ENCODE data around the gene EIF4EBP2.

Gene EIF4EBP2

DNA sequence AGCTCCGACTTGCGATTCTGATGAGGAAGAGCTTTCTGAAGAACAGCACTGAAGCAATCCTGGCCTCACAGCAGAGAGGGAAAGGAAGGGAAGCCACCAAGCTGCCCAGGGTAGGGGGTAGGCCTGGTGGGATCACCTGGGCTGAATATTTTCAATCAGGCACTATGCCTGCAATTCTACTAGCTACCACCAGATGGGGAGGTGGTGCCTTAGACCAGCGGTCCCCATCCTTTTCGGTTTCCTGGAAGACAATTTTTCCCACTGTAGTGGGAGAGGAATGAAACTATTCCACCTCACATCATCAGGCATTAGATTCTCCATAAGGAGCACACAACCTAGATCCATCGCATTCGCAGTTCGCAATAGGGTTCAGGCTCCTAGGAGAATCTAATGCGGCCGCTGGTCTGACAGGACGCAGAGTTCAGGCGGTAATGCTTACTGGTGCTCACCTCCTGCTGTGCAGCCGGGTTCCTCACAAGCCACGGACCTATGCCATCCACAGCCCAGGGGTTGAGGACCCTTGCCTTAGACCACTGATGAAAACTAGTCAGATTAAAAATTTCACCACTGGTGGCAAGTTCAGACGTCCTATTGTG lies 24.3 kb upstream of the EIF4EBP2 start:
- peak; percentile 30 for DNase-seq (ENCODE audit: low spot score)

DNA sequence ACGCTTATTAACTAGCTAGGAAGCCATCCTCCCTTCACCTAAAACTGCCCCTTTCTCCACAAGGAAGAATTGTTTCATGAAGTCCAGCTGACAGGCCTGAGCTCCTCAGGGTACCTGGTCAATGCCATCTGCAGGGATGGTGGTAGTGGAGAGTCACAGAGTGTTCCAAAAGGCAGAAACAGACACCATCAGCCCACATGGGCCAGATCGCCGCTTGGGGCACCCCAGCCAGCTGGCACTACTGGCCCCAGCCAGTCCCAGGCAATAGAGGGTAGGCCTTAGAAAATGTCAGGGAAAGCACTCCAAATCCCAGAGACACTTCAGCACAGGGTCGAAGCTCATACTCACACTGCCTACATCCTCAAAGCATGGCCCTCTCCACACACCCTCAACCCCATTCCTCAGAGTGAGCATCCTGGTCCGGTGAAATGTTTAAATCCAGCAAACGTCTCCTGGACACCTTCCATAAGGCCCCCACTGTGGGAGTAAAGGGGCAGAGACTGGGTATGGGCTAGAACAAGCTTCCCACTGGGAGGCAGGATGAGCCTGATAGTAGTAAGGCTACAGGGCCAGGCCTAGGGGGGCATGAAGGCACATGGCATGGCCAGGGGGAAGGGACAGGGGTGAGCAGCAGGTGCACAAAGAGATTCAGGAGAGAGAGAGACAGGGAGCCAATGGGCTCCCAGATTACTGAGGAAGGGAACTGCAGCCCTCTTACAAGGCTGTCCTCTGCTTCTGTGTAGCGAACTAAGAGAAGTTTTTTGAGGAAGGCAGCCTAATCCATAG lies 23.4 kb upstream of the EIF4EBP2 start:
- no peak for DNase-seq (ENCODE audit: low spot score)

DNA sequence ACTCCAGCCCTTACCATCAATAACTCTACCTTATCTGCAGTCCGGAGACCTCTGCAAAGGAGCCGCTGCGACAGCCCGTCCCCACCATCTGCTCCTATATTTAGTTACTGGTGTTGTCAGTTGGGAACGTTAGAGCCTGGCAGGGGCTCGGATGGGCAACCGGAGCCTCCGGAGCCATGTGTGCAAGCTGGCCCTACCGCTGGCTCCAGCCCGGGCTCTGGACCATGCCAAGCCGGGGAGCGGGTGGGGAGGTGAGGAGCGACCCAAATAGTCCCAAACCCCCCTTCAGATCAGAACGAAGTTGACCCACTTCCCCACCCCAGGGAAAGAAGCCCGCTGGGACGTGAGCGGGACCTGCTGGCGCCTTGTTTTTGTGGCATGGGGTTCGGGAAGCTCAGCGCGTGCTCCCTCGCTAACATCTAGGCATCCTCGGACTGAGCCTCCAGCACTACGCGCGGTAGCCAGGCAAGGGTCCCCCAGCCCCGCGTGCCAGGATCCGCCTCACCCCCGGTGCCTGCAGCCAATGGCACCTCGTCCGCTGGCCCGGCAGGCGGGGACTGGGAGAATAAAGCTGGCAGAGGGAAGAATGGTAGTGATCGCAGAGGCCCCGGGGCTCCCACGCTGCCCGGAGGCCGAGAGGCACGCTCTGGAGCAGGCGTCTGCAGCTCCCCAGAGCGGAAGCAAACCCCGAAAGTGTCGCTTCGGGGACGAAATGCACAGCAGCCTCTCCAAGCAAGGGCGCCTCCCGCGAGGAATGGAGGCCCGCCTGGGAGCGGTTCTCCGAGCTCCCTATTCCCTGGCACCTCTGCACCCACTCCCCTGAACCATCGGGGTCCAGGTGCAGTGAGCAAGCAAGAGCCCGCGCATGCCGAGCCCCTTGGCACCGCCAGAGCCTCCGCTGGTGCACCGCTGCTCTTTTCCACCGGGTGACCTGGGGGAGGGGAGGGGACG lies 22.2 kb upstream of the EIF4EBP2 start:
- peak; percentile 32 for DNase-seq (ENCODE audit: low spot score)

GRCh38 chr10:70391654-70392053 lies 12.3 kb upstream of the EIF4EBP2 start:
- DNase-seq (ENCODE audit: low spot score), result no peak

DNA sequence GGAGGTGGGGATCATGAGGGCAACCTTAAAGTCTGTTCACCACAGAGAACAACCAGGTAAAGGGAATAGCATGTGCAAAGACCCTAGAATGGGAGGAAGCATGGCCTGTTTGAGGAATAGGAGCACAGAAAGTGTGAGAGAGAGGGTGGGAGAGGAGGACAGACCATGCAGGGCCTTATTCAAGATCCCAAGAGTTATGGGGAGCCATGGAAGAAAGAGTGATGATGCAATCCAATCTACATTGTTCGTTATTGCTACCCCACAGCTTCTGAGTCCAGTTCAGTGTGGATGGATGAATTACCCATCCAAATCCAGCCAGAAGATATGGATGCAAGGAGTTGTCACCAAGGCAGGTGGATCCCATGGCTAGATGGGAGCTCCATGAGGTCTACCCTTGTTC lies 7.8 kb upstream of the EIF4EBP2 start:
- no peak for DNase-seq (ENCODE audit: low spot score)

GRCh38 chr10:70399177-70399576 lies 4.8 kb upstream of the EIF4EBP2 start:
- no peak for DNase-seq (ENCODE audit: low spot score)

DNA sequence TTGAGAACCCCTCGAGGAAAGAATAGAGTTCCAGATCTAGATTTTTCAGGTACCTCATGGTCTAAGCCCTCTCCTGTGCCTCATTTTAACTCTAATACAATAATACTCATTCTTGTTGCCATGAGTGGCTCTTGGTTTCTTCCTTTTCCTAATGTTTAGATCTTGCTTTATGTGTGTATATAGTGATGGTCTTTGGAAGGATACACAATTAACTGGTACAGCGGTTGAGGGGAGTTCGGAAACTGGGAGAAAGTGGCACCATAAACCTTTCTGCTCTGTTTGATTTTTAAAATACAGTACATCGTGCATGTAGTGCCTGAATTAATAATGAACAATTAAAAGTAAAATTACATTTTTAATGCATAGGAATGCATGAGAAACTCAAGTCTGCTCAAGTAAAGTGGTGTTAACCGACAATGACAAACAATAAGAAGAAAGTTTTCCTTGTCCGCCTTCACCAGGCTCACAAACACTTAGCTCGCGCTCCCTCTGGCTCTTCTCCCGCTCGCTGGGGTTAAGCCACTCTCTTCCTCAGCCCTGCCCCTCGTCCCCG lies 386 bp upstream of the EIF4EBP2 start:
- DNase-seq (ENCODE audit: low spot score), result no peak

DNA sequence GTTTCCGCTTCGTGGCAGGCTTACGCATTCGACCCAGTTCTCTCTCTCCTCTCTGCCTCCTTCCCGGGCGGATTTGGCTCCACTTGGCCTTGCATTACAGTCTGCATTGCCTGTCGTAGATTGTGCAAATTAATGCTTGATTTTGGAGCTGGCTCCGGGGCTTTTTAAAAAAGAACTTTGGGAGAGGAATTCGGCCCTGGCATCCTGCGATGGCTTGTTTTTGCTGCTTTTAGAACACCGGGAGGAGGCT lies 767 bp downstream of the EIF4EBP2 start:
- DNase-seq (ENCODE audit: low spot score), result no peak

DNA sequence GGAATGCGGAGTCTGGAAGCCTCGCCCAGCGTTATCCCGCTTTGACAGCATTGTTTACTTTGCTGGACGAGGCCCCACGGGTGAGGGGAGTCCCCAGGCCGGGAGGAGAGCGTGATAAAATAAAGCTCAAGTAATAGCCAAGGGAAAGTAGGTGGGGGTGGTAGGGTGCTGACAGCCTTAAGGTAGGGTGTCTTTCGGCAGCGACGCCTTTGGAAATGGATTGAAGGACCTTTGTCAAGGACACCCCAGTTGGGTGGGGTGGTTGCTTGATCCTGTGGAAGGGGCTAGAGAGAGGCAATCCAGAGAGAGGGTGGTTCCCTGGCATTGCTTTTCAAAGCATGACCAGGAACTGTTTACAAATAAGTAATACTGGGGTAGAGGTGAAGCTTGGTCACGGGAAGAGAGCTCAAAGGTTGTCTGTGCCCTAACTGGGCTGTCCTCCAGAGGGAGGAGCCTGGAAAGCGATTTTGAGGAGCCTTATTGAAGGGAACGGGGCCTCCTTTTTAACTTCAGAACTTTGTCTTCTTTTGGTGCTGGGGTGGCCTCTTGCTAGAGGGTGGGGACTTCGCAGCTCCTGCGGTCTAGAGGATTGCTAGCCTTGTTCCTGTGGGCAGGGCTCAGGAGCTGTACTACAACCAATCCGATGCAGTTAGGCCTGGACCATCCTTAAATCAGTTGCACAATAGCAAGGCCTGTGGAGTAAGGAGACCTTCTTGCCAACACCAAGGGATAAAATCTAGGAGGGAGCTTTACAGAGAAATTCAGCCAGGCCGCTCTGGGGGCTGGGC lies 1.3 kb downstream of the EIF4EBP2 start:
- DNase-seq (ENCODE audit: low spot score), result peak; percentile 54

DNA sequence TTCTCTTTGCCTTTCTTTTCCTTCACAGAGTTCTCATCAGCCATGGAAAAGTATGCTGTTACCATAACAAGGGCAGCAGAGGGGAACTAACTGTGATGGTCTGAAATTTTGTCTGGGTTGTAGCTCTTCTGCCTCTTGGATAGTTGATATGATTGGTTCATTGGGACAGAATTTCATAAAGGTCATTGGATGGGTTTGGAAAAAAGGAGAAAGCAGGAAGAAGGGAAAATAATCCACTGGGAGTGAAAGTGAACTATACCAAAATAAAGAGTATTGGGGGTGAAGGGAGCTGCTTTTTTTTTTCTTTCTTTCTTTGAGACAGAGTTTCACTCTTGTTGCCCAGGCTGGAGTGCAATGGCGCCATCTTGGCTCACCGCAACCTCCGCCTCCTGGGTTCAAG lies 5.8 kb downstream of the EIF4EBP2 start:
- DNase-seq (ENCODE audit: low spot score), result no peak

DNA sequence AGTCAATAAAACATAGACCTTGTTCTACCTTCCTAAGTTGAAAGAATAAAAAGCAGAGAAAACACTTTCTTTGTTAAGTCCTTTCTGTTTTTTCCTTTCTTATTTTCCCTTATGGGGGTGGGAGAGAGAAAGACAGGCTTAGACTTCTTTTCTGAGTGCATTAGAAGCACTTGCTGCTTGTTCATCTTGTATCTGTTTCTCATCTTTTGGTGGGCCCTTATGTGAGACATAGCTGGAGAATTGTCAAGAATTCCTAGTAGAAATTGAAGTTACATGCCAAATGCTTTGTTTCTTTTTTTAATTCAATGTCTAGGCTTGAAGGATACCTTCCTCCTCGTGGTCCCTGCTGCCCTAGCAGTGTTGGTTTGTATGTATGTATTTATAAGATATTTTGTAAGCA lies 6.7 kb downstream of the EIF4EBP2 start:
- no peak for DNase-seq (ENCODE audit: low spot score)

DNA sequence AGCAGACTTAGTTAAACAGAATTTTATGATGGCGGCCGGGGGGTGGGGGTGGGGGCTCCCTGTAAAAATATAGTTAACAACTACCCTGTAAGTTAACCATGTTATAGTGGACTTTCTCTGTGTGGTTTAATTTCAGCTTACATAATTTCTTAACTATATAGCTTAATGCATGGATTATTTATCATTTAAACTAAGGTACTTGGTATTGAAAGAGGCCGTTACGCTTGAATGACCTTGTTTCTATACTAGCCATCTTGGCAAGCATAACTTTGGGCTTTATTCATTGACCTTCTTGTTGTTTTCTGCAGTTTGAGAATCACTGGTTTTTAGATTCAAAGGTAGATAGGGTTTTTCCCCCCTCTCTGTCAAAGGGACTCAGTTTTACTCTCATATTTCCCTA lies 8.4 kb downstream of the EIF4EBP2 start:
- no peak for DNase-seq (ENCODE audit: low spot score)

DNA sequence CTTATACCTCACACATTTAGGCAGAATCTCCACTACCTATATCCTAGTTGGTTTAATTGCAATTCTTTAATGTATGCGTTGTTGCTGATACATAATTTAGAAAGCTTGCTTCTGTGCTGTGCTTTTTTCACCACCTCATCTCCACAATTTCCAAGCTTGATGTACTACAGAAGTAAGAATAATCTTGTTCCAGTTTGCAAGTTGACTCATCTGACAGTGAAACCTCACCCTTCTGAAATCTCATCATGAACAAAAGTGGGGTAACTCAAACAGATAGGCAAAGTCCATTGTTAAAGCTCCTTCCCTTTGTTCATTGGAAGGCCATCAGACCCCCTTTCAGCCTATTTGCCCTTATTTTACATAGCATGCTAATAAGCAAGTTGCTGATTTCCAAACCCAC lies 13.6 kb downstream of the EIF4EBP2 start:
- no peak for DNase-seq (ENCODE audit: low spot score)

- DNase-seq (ENCODE audit: low spot score), result no peak
These were observed 14.3 kb downstream of the EIF4EBP2 start for GRCh38 chr10:70418229-70418628.

DNA sequence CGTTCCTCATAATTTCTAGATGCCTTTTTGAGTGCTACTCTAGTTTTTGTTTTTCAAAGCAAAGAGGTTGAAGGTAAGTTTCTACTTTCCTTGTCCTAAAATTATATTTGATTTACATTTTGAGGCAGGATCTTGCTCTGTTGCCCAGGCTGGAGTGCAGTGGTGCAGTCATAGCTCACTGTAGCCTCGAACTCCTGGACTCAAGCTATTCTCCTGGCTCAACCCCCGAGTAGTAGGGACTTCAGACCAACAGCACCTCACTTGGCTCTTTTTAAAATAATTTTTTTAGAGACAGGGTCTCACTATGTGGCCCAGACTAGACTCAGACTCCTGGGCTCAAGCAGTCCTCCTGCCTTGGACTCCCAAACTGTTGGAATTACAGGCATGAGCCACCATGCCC lies 14.8 kb downstream of the EIF4EBP2 start:
- DNase-seq (ENCODE audit: low spot score), result no peak

GRCh38 chr10:70424320-70424719 lies 20.4 kb downstream of the EIF4EBP2 start:
- DNase-seq (ENCODE audit: low spot score), result no peak

DNA sequence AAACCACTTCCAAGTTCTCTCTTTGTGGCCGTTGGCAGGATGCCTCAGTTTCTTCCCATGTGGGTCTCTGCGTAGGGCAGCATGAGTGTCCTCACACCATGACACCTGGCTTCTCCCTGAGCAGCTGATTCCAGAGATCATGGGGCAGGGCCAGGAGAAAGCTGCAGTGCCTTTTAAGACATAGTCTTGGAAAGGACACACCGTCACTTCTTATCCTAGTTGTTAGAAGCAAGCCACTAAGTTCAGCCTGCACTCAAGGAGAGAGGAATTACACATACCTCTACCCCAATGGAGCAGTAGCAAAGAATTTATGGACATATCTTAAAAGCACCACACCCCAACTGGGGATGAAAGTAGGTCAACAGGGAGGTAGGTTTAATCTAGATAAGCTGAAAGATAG lies 21.2 kb downstream of the EIF4EBP2 start:
- DNase-seq (ENCODE audit: low spot score), result no peak

GRCh38 chr10:70426823-70427222 lies 22.9 kb downstream of the EIF4EBP2 start:
- DNase-seq (ENCODE audit: low spot score), result no peak

DNA sequence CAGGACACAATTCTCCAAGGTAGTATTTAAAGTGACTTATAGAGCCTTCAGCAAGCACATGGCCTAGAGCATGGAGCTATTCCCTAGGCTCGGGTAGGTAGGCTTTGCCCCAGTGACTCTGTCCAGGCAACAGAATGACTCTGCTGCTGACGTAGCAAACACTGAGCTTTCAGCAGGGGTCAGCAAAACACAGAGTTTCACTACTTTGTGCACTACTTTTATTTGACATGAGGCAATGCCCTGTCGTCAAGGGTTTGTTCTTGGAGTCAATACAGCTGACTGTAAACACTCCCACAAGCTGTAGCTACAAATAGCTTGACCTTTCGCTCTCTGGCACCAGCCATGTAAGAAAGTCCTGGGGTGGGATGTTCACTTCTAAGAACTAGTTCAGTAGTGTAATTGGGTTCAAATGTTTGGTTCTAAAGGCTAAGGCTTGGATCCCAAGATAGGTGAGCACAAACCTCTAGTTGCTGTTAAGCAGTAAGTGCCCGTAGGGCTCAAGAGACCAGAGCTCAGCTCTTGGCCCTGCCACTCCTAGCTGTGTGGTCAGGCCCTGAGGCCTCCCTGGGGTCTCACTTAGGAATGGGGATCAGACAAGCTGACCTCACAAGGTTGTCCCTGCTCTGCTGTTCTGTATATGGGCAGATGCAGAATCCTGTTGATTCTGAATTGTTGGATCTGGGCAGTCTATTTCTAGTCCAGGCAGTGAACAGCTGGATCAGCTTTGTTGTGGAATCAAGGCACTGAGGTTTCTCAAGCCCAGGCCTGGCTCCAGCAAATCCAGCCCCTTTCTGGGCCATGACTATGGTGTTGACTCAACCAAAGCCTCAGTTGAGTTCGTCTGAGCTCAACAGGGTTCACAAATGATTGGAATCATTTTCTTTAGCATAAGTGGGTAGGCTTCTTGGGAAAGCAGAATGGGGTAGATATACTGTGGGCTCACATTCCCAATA lies 26.8 kb downstream of the EIF4EBP2 start:
- DNase-seq (ENCODE audit: low spot score), result peak; percentile 67

DNA sequence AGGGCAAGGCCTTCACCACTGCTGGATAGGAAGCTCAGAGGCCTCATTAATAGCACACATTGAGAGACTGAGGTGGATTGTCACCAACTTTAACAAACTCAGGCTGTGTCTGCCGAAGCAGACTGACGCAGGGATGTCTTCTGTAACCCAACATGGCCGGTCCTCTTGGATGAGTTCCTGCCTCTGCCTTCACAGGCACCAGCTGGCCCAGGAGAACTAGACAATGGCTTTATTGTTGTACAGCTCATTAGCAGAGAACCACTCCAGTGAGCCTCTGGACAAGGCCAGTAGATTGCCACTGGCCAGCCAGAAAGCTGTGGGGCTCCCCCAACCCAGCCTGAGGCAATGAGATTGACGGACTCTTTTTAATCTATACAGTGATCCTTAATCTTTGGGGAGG lies 28.2 kb downstream of the EIF4EBP2 start:
- no peak for DNase-seq (ENCODE audit: low spot score)

Data from HuH-7 (cell line).